GM18868 (cell line): ENCODE data around the gene NMRAL1.

ENCODE experiments used
- ATAC-seq: cut with Tn5 transposase; IDR thresholded peaks from one replicate; pipeline ENCODE4 v1.9.1; 2021; ENCODE audit warnings: mild to moderate bottlenecking, moderate library complexity; ENCODE audit not compliant: unreplicated experiment

Gene NMRAL1

DNA sequence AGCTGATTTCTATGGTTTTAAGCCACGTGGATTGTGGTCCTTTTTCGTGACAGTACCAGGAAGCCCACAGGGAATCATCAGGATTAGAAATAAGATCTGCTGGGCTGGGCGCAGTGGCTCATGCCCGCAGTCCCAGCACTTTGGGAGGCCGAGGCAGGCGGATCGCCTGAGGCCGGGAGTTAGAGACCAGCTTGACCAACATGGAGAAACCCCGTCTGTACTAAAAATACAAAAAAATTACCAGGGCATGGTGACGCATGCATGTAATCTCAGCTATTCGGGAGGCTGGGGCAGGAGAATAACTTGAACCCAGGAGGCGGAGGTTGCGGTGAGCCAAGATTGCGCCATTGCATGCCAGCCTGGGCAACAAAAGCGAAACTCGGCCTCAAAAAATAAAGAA is 6.5 kb downstream of the NMRAL1 start:
- ATAC-seq = no peak

DNA sequence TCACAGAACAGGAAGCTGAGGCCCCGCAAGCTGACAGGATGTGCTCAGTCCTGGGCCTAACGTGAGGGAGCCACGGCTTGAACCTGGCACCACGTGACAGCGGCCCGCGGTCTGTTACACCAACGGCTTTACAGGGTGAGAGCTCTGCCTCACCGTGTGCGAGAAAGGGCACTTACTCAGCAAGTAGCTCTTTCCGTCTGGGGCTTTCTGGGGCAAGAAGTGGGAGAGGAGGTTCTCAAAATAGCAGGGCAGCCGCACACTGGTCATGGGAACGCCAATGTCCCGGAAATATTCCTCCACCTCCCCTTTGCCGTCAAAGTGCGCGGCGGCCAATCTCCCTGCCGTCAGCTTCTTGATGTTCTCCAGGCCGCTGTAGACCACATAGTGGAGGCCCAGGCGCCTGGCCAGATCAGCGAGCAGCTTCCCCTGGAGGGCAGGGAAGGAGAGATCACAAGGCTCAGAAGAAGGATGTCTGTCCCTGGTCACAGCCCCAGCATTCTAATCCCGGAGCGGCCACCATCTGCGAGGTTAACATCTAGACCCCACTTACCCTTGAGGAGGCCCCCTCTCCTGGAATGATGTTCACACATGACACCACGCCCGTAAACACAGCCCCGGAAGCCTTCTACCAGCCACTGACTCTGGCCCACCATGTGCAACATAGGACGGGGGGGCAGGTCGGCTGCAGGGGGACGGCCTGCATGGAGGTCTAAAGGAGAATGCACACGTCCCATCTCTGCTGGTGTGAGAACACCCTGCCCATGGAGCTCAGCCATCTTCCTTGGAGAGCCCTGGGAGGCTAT is 8.2 kb downstream of the NMRAL1 start:
- ATAC-seq = no peak

DNA sequence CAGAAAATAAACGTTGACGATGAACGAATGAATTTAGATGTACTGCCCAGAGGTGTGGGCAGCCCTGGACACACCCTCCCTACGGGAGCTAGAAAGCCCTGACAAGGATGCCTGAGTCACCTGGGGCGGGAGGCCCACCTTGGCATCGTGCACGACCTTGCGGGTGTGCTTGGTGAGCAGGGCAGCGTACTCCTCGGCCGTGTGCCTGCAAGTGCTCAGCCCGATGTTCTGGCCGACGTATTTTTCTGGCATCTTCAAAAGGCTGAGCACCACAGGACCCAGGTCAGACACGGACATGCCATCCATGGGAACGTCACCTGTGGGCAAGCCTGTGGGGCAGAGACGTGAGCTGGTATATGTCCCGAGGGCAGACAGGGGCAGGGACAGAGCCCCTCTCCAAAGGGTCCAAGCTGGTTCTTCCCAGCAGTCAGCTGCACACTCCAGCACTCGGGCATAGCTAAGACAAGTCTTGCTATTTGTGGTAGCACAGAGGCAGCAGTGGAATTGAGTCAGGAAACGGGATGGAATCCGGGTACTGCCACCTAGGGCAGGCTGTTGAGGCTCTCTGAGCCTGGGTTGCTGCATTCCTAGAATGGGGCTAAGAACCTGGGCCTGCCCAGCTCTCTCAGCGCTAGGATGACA is 10.8 kb downstream of the NMRAL1 start:
- no peak for ATAC-seq

DNA sequence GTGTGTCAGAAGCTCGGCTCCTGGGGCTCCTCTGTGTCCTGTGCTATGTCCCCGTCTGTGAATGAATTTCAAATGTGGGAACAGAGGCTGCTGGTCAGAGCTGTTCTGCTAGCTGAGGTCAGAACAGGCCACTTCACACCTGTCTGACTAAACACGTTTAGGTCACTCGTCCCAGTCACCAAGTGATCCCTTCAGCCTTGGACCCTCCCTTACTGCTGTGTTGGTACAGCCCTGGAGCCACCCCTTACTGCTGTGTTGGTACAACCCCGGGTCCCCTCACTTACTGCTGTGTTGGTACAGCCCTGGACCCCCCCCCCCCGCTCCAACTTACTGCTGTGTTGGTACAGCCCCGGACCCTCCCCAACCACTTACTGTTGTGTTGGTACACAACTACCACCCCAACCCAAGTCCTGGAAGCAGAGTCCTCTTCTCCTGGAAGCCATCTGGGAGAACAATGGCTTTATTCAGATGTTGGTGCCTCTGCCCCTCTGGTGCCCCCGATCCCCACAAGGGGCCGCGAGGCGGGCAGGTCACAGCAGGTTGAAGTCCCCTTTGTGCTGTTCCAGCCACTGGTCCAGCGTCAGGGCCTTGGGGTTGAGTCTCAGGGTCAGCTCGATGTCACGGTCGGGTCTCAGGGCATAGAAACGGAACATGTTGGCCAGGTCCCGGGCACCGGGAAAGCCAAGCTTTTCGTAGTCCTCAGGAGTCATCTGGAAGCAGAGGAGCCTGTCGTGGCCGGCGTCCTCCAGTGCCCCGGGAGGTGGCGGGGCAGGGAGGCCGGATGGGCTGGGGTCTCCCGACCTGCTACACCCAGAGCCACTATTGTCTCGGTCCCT is 13.0 kb downstream of the NMRAL1 start:
- no peak for ATAC-seq

DNA sequence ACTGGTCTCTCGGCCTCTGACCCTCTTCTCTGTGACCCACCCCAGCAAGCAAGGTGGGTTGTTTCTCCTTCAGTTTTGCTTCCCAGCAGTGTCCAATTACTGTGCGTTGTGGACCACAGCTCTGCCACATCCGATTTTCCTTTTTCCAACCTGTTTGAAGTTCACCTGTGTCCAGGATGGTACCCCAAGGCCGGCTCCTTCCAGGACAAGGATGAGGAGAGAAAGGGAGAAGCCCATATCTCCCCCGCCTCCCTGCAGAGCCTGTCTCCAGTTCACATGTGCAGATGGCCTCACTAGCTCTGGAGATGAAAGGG is 13.5 kb downstream of the NMRAL1 start:
- ATAC-seq = no peak

- ATAC-seq = no peak
Measured at GRCh38 chr16:4455951-4456350, 18.5 kb downstream of the NMRAL1 start.

GRCh38 chr16:4455081-4455480 is 19.3 kb downstream of the NMRAL1 start:
- ATAC-seq = no peak

- ATAC-seq = no peak
Measured at GRCh38 chr16:4454623-4455022, 19.8 kb downstream of the NMRAL1 start.

GRCh38 chr16:4452674-4453073 is 21.8 kb downstream of the NMRAL1 start:
- no peak for ATAC-seq

GRCh38 chr16:4450931-4451519 is 23.4 kb downstream of the NMRAL1 start:
- no peak for ATAC-seq

DNA sequence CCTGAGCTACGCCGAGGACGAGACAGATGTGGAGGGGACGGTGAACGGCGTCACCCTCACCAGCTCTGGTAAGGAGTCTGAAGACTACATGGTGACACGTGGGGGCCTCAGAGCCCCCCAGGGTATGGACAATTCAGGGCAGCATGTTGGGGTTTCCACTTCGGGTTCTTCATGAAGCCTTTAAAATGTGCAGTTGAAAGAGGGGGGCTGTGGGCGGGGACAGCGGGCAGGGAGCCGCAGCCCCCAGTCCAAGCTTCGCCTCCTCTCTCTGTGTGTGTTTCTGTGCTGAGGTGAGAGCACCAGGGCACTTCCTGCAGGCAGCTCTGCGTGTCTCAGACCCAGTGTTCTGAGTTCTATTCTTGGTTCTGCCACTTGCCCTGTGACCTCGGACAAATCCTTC is 24.0 kb downstream of the NMRAL1 start:
- no peak for ATAC-seq

- ATAC-seq = no peak
Measured at GRCh38 chr16:4443986-4444385, 30.4 kb downstream of the NMRAL1 start.

GRCh38 chr16:4443271-4443670 is 31.2 kb downstream of the NMRAL1 start:
- no peak for ATAC-seq

DNA sequence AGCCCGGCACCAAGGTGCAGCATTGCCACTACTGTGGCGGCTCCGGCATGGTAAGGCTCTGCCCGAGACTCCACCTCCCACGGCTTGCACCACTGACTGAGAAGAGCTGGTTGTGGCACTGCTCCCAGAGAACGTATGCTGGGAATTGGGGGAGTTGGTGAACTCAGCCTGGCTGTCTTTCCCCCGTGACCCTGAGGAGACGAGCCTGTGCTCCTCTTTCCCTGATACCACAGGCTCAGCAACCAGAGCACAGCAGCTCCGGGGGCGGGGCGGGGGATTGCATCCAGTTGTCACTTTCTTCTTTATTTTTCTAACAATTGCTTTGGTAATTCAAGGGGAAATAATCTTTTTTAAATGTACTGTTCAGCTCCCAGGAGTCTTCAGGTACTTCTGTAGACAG is 32.1 kb downstream of the NMRAL1 start:
- no peak for ATAC-seq

DNA sequence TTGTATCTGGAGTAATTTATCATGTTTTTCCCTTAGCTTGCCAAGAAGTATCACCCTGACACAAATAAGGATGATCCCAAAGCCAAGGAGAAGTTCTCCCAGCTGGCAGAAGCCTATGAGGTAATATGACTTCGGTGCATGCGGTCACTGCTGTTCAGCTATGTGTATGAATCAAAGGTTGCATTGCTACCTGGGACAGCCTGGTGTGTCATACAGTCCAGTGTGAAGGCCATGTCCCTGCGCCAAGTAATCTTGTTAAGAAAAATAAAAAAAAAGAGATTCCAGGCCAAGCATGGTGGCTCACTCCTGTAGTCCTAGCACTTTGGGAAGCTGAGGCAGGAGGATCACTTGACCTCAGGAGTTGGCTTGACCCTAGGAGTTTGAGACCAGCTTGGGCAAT is 37.1 kb downstream of the NMRAL1 start:
- ATAC-seq = no peak

DNA sequence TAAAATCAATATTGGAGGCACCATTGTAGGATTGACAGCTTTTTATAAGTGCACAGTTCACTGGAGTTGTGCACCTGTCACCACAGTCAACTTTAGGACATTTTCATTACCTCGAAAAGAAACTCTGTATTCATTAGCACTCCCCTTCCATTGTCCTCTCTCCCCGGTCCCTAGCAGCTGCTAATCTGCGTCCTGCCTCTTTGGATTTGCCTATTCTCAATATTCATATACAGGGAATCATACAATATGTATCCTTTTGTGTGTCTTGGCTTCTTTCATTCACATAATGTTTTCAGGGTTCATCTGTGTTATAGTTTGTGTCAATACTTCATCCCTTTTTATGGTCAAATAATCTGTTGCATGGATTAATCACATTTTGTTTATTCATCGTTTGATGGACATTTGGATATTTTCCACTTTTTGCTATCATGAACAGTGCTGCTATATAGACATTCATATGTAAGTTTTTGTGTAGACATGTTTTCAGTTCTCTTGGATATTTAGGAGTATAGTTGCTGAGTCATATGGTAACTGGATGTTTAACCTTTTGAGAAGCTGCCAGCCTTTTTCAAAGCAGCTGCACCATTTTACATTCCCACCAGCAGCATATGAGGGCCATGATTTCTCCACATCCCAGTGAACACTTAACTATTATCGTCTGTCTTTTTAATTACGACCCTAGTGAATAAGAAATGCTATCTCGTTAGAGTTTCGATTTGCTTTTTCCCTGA is 38.9 kb downstream of the NMRAL1 start:
- ATAC-seq = no peak

GRCh38 chr16:4433914-4434787 is 40.3 kb downstream of the NMRAL1 start:
- ATAC-seq = no peak

GRCh38 chr16:4433228-4433627 is 41.2 kb downstream of the NMRAL1 start:
- ATAC-seq = no peak

GRCh38 chr16:4431023-4431422 is 43.4 kb downstream of the NMRAL1 start:
- no peak for ATAC-seq

DNA sequence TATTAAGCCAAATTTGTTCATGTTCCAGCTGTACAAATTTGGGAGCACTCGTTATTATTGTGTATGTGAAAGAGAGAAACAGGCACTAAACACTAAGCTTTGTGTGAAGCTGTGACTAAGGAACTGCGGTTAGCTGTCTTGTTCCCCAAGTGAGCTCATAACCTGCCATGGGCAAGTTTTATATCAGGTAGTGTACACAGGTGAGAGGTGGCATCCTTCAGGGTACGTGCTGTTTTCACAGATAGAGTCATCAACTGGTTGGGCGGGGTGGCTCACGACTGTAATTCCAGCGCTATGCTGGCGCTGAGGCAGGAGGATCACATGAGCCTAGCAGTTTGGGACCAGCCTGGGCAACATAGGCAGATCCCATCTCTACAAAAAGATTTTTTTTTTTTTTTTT is 45.9 kb downstream of the NMRAL1 start:
- ATAC-seq = no peak
